Breast epithelium (tissue), 3 donors: Measurements from ENCODE around the gene MON2.

Experiments
- POLR2A ChIP-seq: fragments of 450-650 bp; IDR thresholded peaks from one replicate; pipeline ENCODE4 v1.6.1; 2016; ENCODE audit warnings: antibody characterized with exemption, mild to moderate bottlenecking, moderate library complexity
- TF ChIP-seq, protein P1 (sequence below), 3 donors: fragments of 450-650 bp; IDR thresholded peaks; one replicate each; pipeline ENCODE4 v1.5.1; 2016 to 2017; ENCODE audit warnings: antibody characterized with exemption in 3 of 3, mild to moderate bottlenecking in 3 of 3, moderate library complexity in 3 of 3

DNA sequence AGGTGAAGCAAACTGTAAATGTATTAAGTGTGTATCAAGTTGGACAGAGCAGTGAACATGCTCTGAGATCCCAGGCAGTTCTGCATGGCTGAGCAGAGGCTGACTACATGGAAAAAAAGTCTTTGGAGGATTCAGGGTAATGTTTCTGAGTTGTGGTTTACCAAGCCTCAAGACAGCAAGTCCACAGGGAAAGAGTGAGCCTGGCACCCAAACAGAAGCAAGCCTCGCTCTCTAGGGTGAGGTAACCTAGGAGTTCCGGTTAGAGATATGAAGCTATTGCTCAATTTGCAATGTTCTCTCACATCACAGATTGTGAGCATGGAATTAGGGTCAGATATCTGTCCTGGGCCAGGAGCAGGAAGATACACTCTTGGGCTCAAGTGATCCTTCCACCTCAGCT lies 158.6 kb downstream of the MON2 start:
- TF ChIP-seq POLR2A = no peak
- TF ChIP-seq, protein P1, sequence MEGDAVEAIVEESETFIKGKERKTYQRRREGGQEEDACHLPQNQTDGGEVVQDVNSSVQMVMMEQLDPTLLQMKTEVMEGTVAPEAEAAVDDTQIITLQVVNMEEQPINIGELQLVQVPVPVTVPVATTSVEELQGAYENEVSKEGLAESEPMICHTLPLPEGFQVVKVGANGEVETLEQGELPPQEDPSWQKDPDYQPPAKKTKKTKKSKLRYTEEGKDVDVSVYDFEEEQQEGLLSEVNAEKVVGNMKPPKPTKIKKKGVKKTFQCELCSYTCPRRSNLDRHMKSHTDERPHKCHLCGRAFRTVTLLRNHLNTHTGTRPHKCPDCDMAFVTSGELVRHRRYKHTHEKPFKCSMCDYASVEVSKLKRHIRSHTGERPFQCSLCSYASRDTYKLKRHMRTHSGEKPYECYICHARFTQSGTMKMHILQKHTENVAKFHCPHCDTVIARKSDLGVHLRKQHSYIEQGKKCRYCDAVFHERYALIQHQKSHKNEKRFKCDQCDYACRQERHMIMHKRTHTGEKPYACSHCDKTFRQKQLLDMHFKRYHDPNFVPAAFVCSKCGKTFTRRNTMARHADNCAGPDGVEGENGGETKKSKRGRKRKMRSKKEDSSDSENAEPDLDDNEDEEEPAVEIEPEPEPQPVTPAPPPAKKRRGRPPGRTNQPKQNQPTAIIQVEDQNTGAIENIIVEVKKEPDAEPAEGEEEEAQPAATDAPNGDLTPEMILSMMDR (IDR thresholded peaks at IDR 0.05) = no peak
